ENCODE data around the gene CASTOR2. TPM values are rescaled to one million over a fixed set of nuclear protein-coding genes. Genes with fewer than 3 reads are reported as not detected.

The CASTOR2 gene
- total RNA-seq, 3 donors from 2014 or later: 4.3 to 8.8 (median 7.8) TPM

GRCh38 chr7:75028299-75028698, 63.8 kb downstream of the CASTOR2 start:
- Histone ChIP-seq H3K36me3 (peaks cover 3% of the 10 kb centered on the region), H3K27me3 (no peaks in the 10 kb centered on the region), H3K4me3 (no peak overlapping the region), H3K9me3 (no peaks in the 10 kb centered on the region), H3K4me1 (no peaks in the 10 kb centered on the region), H3K27ac (no peak overlapping the region)
- intact Hi-C loops (cut with DNase I; ENCODE audit: low total_unique reads): no loop called here
- TF ChIP-seq POLR2AphosphoS5 (IDR thresholded peaks at IDR 0.05): no peak
- TF ChIP-seq POLR2A (IDR thresholded peaks at IDR 0.05): no peak
- TF ChIP-seq CTCF (IDR thresholded peaks at IDR 0.05): no peak
- no peak for DNase-seq (ENCODE audit: low spot score in 2 of 2)

- H3K36me3 ChIP-seq: no peaks in the 10 kb centered on the region
- no peaks in the 10 kb centered on the region for H3K9me3 ChIP-seq
- H3K4me3 ChIP-seq: no peak overlapping the region
- intact Hi-C loops (cut with DNase I; ENCODE audit: low total_unique reads): no loop called here
- no peaks in the 10 kb centered on the region for H3K27me3 ChIP-seq
- DNase-seq (ENCODE audit: low spot score in 2 of 2): no peak
- H3K27ac ChIP-seq: no peak overlapping the region
- H3K4me1 ChIP-seq: no peaks in the 10 kb centered on the region
- no peak for TF ChIP-seq POLR2AphosphoS5 (IDR thresholded peaks at IDR 0.05)
- no peak for TF ChIP-seq POLR2A (IDR thresholded peaks at IDR 0.05)
- no peak for TF ChIP-seq CTCF (IDR thresholded peaks at IDR 0.05)
Measured at GRCh38 chr7:75033064-75033463, 68.6 kb downstream of the CASTOR2 start.

- H3K27me3 ChIP-seq: no peaks in the 10 kb centered on the region
- H3K4me3 ChIP-seq: no peak overlapping the region
- no peak for DNase-seq (ENCODE audit: low spot score in 2 of 2)
- H3K36me3 ChIP-seq: no peaks in the 10 kb centered on the region
- H3K27ac ChIP-seq: no peak overlapping the region
- H3K4me1 ChIP-seq: no peaks in the 10 kb centered on the region
- no peaks in the 10 kb centered on the region for H3K9me3 ChIP-seq
- intact Hi-C loops (cut with DNase I; ENCODE audit: low total_unique reads): no loop called here
- TF ChIP-seq CTCF (IDR thresholded peaks at IDR 0.05) (no peak), POLR2AphosphoS5 (IDR thresholded peaks at IDR 0.05) (no peak), POLR2A (IDR thresholded peaks at IDR 0.05) (no peak)
Measured at GRCh38 chr7:75033826-75034225, 69.3 kb downstream of the CASTOR2 start.

- Histone ChIP-seq H3K4me3 (no peak overlapping the region), H3K36me3 (no peaks in the 10 kb centered on the region), H3K27ac (peak overlapping the region in 1 of 2 donors; percentile 43), H3K27me3 (no peaks in the 10 kb centered on the region), H3K9me3 (no peaks in the 10 kb centered on the region), H3K4me1 (no peaks in the 10 kb centered on the region)
- intact Hi-C loops (cut with DNase I; ENCODE audit: low total_unique reads): no loop called here
- DNase-seq (ENCODE audit: low spot score in 2 of 2): no peak
- TF ChIP-seq CTCF (IDR thresholded peaks at IDR 0.05) (no peak), POLR2AphosphoS5 (IDR thresholded peaks at IDR 0.05) (no peak), POLR2A (IDR thresholded peaks at IDR 0.05) (no peak)
Measured at GRCh38 chr7:75038508-75038907, 74.0 kb downstream of the CASTOR2 start.

GRCh38 chr7:75039166-75039565, 74.7 kb downstream of the CASTOR2 start:
- Histone ChIP-seq H3K4me3 (no peak overlapping the region), H3K27me3 (no peaks in the 10 kb centered on the region), H3K36me3 (no peaks in the 10 kb centered on the region), H3K27ac (no peak overlapping the region), H3K4me1 (no peaks in the 10 kb centered on the region), H3K9me3 (no peaks in the 10 kb centered on the region)
- intact Hi-C loops (cut with DNase I; ENCODE audit: low total_unique reads): no loop called here
- TF ChIP-seq POLR2AphosphoS5 (IDR thresholded peaks at IDR 0.05) (no peak), CTCF (IDR thresholded peaks at IDR 0.05) (no peak)
- no peak for DNase-seq (ENCODE audit: low spot score in 2 of 2)

All from breast epithelium (tissue), 4 donors.